ENCODE results near the gene MAST4. TPM values are rescaled to one million over a fixed set of nuclear protein-coding genes. Genes with fewer than 3 reads are reported as not detected.

MAST4 gene
- total RNA-seq, 1 donor from 2014 or later, result 22.3 TPM

GRCh38 chr5:66860199-66860975, 264.2 kb downstream of the MAST4 start:
- FAIRE-seq, result no peak

GRCh38 chr5:66861402-66861801, 265.2 kb downstream of the MAST4 start:
- Mint-ChIP-seq H3K27ac (ENCODE audit: unreplicated experiment) (no peak overlapping the region), H3K4me3 (ENCODE audit: unreplicated experiment) (no peak overlapping the region)

More at GRCh38 chr5:66860199-66860975, 264.2 kb downstream of the MAST4 start:
- H3K27me3 ChIP-seq (ENCODE audit: insufficient read depth, low read length), result no peaks in the 10 kb centered on the region
- H3K9ac ChIP-seq (ENCODE audit: low read length), result peak overlapping the region; percentile 14
- H3K4me1 ChIP-seq (ENCODE audit: insufficient read depth, low read length), result peaks cover 6% of the 10 kb centered on the region
- Mint-ChIP-seq H3K27me3 (ENCODE audit: low read depth, unreplicated experiment) (no peaks in the 10 kb centered on the region), H3K36me3 (ENCODE audit: low read depth, unreplicated experiment) (no peaks in the 10 kb centered on the region), H3K4me3 (ENCODE audit: unreplicated experiment) (no peak overlapping the region), H3K4me1 (ENCODE audit: low read depth, unreplicated experiment) (peaks cover 31% of the 10 kb centered on the region), H3K27ac (ENCODE audit: unreplicated experiment) (no peak overlapping the region), H3K9me3 (ENCODE audit: unreplicated experiment) (peaks cover under 1% of the 10 kb centered on the region)
- peak overlapping the region; percentile 34 for H2AFZ ChIP-seq (ENCODE audit: low read depth, low read length)
- H3K36me3 ChIP-seq (ENCODE audit: insufficient read depth, low read length), result no peaks in the 10 kb centered on the region
- no peak overlapping the region for H3K4me3 ChIP-seq (ENCODE audit: insufficient read depth, low read depth, low read length)
- no peaks in the 10 kb centered on the region for H3K79me2 ChIP-seq (ENCODE audit: insufficient read depth, low read length)
- no peaks in the 10 kb centered on the region for H4K20me1 ChIP-seq (ENCODE audit: insufficient read depth, low read length)
- DNase-seq (ENCODE audit: low read depth), result peak; percentile 21
- H3K4me2 ChIP-seq (ENCODE audit: low read length), result peak overlapping the region; percentile 83
- TF ChIP-seq CTCF (IDR thresholded peaks at IDR 0.05; ENCODE audit: insufficient read depth, low read depth, low read length) (no peak), EZH2 (IDR thresholded peaks at IDR 0.05; ENCODE audit: insufficient read depth, low read length) (no peak)
- H3K27ac ChIP-seq (ENCODE audit: low read depth, low read length), result no peak overlapping the region
- no peaks in the 10 kb centered on the region for H3K9me3 ChIP-seq (ENCODE audit: insufficient read depth, low read depth, low read length)

More at GRCh38 chr5:66861402-66861801, 265.2 kb downstream of the MAST4 start:
- FAIRE-seq (no peak), DNase-seq (ENCODE audit: low read depth) (no peak)
- H2AFZ ChIP-seq (ENCODE audit: low read depth, low read length), result no peak overlapping the region
- H3K9ac ChIP-seq (ENCODE audit: low read length), result no peak overlapping the region
- H3K27ac ChIP-seq (ENCODE audit: low read depth, low read length), result no peak overlapping the region
- Mint-ChIP-seq H3K9me3 (ENCODE audit: unreplicated experiment) (no peaks in the 10 kb centered on the region), H3K4me1 (ENCODE audit: low read depth, unreplicated experiment) (peaks cover 31% of the 10 kb centered on the region), H3K36me3 (ENCODE audit: low read depth, unreplicated experiment) (no peaks in the 10 kb centered on the region), H3K27me3 (ENCODE audit: low read depth, unreplicated experiment) (no peaks in the 10 kb centered on the region)
- TF ChIP-seq CTCF (IDR thresholded peaks at IDR 0.05; ENCODE audit: insufficient read depth, low read depth, low read length) (no peak), EZH2 (IDR thresholded peaks at IDR 0.05; ENCODE audit: insufficient read depth, low read length) (no peak)
- H3K79me2 ChIP-seq (ENCODE audit: insufficient read depth, low read length), result no peaks in the 10 kb centered on the region
- H3K9me3 ChIP-seq (ENCODE audit: insufficient read depth, low read depth, low read length), result no peaks in the 10 kb centered on the region
- no peaks in the 10 kb centered on the region for H4K20me1 ChIP-seq (ENCODE audit: insufficient read depth, low read length)
- peaks cover 6% of the 10 kb centered on the region for H3K4me1 ChIP-seq (ENCODE audit: insufficient read depth, low read length)
- no peaks in the 10 kb centered on the region for H3K27me3 ChIP-seq (ENCODE audit: insufficient read depth, low read length)
- no peak overlapping the region for H3K4me3 ChIP-seq (ENCODE audit: insufficient read depth, low read depth, low read length)
- no peak overlapping the region for H3K4me2 ChIP-seq (ENCODE audit: low read length)
- no peaks in the 10 kb centered on the region for H3K36me3 ChIP-seq (ENCODE audit: insufficient read depth, low read length)
